Fibroblast of villous mesenchyme (primary cell): ENCODE measurements around the gene NRIP1. TPM values are rescaled to one million over a fixed set of nuclear protein-coding genes. Genes with fewer than 3 reads are reported as not detected.
A peak's percentile ranks its signal among the peaks of the same experiment; 100 is the strongest.

ENCODE experiments used
- DNase-seq: peaks from one replicate; pipeline ENCODE4 v3.0.0-alpha.2; 2010; ENCODE audit warnings: low read depth
- H3K4me3 ChIP-seq: 2 replicates; pipeline ENCODE4 v1.5.1; 2011; ENCODE audit warnings: low read depth, mild to moderate bottlenecking, low read length
- total RNA-seq: library from RNA; depleted of rRNA; stranded (reverse); fragments of >200 nt; gene quantifications from 2 replicates; pipeline ENCODE4 v1.2.3, GENCODE V29; 2012
- TF ChIP-seq, protein P1 (sequence below): IDR thresholded peaks from 2 replicates; pipeline ENCODE4 v1.5.1; 2012; ENCODE audit warnings: low read depth, mild to moderate bottlenecking, low read length; ENCODE audit not compliant: insufficient read depth

The NRIP1 gene
- total RNA-seq, 1 donor = 56.6 TPM

DNA sequence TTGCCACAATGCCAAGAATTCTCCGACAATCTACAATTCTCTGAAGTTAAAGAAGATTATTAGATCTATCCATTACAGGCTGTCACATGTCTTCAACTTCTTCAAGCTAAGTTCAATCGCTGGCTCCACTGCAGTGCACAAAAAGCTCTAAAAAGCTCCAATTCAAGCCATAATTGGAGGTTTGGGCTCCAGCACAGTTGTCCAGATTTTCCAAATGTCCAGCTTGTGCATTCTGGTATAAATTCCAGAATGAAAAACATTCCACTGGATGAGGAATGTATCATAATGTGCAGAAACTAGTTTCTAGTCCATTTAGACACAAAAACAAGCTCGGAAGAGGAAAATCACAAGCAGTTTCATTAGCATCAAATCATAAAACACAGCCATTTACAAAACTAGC lies 138.6 kb downstream of the NRIP1 start:
- TF ChIP-seq, protein P1, sequence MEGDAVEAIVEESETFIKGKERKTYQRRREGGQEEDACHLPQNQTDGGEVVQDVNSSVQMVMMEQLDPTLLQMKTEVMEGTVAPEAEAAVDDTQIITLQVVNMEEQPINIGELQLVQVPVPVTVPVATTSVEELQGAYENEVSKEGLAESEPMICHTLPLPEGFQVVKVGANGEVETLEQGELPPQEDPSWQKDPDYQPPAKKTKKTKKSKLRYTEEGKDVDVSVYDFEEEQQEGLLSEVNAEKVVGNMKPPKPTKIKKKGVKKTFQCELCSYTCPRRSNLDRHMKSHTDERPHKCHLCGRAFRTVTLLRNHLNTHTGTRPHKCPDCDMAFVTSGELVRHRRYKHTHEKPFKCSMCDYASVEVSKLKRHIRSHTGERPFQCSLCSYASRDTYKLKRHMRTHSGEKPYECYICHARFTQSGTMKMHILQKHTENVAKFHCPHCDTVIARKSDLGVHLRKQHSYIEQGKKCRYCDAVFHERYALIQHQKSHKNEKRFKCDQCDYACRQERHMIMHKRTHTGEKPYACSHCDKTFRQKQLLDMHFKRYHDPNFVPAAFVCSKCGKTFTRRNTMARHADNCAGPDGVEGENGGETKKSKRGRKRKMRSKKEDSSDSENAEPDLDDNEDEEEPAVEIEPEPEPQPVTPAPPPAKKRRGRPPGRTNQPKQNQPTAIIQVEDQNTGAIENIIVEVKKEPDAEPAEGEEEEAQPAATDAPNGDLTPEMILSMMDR = no peak
- DNase-seq = no peak
- H3K4me3 ChIP-seq = no peak overlapping the region

DNA sequence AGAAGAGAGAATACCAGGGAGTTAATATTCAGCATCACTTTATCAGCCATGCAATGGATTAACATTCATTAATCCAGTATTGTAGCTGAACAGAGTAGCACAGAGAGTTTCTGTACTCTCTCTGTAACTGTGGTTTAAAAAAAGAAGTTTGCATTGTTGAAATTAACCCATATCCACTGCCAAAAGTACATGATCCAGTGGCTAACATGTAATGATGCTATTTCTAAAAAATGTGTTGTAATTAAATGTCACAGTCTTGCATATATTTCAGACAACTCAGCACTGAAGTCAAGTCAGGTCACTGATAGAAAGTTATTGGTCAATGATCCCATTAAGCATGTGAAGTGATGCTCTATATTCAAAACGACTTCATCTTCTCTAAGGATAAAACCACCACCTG lies 141.3 kb downstream of the NRIP1 start:
- no peak for DNase-seq
- TF ChIP-seq, protein P1 = no peak
- H3K4me3 ChIP-seq = no peak overlapping the region

DNA sequence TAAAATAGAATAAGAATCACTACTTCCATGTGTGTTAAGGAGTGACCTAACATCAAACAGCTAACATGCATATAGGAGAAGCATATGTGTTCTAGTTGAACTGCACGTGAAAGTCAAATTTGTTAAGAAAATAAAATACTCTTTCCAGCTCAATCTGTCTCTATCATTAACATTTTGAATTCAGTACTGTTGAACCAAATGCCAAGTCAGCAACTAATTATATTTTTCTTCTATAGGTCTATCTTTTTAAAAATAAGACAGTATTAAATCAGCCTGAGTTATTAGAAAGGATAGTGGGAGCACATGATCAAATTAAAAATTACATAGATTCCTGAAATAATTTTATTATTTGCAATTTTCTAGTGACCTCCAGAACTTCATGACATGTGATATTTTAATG lies 141.8 kb downstream of the NRIP1 start:
- DNase-seq = no peak
- H3K4me3 ChIP-seq = no peak overlapping the region
- TF ChIP-seq, protein P1 = no peak

DNA sequence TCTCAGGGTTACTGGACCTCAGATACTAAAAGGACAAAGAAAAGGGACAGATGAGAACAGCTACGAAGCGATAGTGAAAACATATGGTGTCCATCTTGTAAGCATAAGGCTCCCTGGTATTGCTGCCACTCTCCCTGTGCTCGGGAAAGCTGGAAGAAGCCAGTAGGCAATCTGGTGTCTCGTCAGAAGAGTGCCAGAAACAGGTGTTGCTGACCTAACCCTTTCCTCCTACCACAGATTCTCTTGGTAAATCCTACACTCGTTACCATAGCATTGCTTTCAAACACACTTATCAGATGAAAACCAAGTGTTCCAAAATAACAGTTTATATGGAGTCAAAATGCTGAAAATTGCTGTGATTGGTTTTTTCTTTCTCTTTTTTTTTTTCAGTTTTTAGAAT lies 146.3 kb downstream of the NRIP1 start:
- peak overlapping the region; percentile 17 for H3K4me3 ChIP-seq
- peak; percentile 35 for DNase-seq
- TF ChIP-seq, protein P1 = no peak

DNA sequence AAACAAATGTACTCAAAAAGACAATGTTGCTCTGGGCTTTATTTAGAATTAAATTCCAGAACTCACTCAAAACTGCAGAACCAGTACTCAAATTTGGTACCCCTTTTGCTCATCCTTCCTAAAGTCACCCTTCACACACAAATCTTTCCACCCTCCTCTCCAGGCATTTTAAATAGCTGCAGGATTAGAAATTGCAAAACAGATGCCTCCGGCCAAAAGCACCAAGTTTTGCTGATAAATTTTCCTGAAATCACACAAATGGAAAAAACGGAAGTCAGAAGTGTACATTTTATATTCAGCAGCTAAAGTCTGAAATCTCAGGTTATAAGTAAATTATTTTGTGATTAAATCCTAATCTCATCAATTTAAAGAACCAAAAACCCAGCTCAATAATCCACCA lies 147.0 kb downstream of the NRIP1 start:
- TF ChIP-seq, protein P1 = no peak
- peak; percentile 23 for DNase-seq
- H3K4me3 ChIP-seq = no peak overlapping the region

DNA sequence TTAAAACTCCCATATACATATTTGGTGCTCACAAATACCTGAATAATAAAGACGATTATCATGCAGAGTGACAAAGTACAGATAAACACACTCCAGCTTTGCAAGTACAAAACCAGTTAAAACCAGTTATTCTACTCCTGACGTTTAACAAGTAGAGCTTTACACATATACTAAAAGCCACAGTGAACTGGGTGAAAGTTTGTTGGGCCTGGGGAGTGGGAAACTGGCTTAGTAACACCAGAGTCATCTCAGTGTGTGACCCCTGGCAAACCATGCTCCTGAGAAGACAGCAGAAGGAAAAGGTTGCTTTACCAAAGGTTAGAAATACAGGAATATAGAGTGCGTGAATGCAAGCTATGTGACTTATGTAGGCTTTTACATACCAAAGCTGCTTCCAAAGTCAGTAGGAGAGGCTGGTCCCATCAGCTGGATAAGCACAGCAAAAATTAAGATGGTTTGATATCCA lies 148.1 kb downstream of the NRIP1 start:
- peak; percentile 26 for DNase-seq
- TF ChIP-seq, protein P1 = no peak

DNA sequence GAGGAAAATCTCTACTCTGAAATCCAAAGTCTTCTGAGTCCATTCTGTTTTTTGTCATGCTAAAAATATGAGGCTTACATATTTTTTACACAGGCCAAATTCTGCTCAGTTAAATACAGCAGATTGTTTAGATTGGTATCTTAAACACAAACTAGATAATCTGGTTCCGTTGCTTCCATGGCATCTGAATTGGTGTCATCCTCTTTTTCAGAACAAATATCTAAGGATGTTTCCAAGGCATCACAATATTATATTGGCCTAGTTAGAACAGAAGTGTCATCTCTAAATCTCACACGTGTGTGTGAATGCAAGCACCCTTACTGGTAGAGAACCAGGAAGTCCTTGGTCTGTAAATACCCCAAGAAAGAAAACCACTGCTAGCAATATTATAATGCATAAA lies 151.2 kb downstream of the NRIP1 start:
- DNase-seq = no peak
- TF ChIP-seq, protein P1 = no peak
- no peak overlapping the region for H3K4me3 ChIP-seq

More for the DNA sequence above, 148.1 kb downstream of the NRIP1 start:
- H3K4me3 ChIP-seq = no peak overlapping the region
